ENCODE data around the gene TREH.
"Not testable (repeated sequence)": the region's sequence is repeated elsewhere in the genome, so short reads cannot be mapped to it uniquely, and the experiment has no call there.

Gene TREH

GRCh38 chr11:118679483-118679882 is at the start of gene TREH:
Gene TREH (minus strand): TSS chr11:118679650. CDS start chr11:118679627, 23 bp downstream.
- no peak for TF ChIP-seq EZH2phosphoT487 (IDR thresholded peaks at IDR 0.05; ENCODE audit: borderline replicate concordance)
- H3K27me3 ChIP-seq (ENCODE audit: insufficient read depth, low read length, poor library complexity, severe bottlenecking): no peaks in the 10 kb centered on the region

GRCh38 chr11:118728112-118728511 is 48.7 kb upstream of the TREH start:
- H2AFZ ChIP-seq (ENCODE audit: low read length); H3K27me3 ChIP-seq (ENCODE audit: insufficient read depth, low read length, poor library complexity, severe bottlenecking); H3K9me2 ChIP-seq (replicated peaks; ENCODE audit: low read depth, low read length); H3K4me2 ChIP-seq (ENCODE audit: low read depth, low read length, poor library complexity, severe bottlenecking); H3K9me3 ChIP-seq (ENCODE audit: insufficient read depth, low read depth, low read length); H3F3A ChIP-seq (ENCODE audit: low read depth); H3K4me1 ChIP-seq (ENCODE audit: insufficient read depth, low read length, poor library complexity, severe bottlenecking); H3K9ac ChIP-seq (ENCODE audit: low read depth, low read length, poor library complexity, severe bottlenecking); H3K79me2 ChIP-seq (ENCODE audit: insufficient read depth, low read length); H4K20me1 ChIP-seq (ENCODE audit: insufficient read depth, low read length, poor library complexity, severe bottlenecking); H3K36me3 ChIP-seq (ENCODE audit: insufficient read depth, low read length); H3K4me3 ChIP-seq (ENCODE audit: low read length, poor library complexity, severe bottlenecking): not testable (repeated sequence)
- TF ChIP-seq, protein P1, sequence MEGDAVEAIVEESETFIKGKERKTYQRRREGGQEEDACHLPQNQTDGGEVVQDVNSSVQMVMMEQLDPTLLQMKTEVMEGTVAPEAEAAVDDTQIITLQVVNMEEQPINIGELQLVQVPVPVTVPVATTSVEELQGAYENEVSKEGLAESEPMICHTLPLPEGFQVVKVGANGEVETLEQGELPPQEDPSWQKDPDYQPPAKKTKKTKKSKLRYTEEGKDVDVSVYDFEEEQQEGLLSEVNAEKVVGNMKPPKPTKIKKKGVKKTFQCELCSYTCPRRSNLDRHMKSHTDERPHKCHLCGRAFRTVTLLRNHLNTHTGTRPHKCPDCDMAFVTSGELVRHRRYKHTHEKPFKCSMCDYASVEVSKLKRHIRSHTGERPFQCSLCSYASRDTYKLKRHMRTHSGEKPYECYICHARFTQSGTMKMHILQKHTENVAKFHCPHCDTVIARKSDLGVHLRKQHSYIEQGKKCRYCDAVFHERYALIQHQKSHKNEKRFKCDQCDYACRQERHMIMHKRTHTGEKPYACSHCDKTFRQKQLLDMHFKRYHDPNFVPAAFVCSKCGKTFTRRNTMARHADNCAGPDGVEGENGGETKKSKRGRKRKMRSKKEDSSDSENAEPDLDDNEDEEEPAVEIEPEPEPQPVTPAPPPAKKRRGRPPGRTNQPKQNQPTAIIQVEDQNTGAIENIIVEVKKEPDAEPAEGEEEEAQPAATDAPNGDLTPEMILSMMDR (conservative IDR thresholded peaks at IDR 0.05; ENCODE audit: low read length): peak; percentile 42; the same call in 1 of the 2 replicates

More at GRCh38 chr11:118679483-118679882, at the start of gene TREH:
- Histone ChIP-seq H3K9me3 (ENCODE audit: insufficient read depth, low read depth, low read length) (no peaks in the 10 kb centered on the region), H3K79me2 (ENCODE audit: insufficient read depth, low read length) (no peaks in the 10 kb centered on the region), H3K4me1 (ENCODE audit: insufficient read depth, low read length, poor library complexity, severe bottlenecking) (no peaks in the 10 kb centered on the region), H3K4me3 (ENCODE audit: low read length, poor library complexity, severe bottlenecking) (no peak within 1 kb of the TSS), H2AFZ (ENCODE audit: low read length) (no peak within 1 kb of the TSS), H3K36me3 (ENCODE audit: insufficient read depth, low read length) (no peaks in the 10 kb centered on the region), H3K4me2 (ENCODE audit: low read depth, low read length, poor library complexity, severe bottlenecking) (no peak within 1 kb of the TSS), H3F3A (ENCODE audit: low read depth) (no peaks in the 10 kb centered on the region), H4K20me1 (ENCODE audit: insufficient read depth, low read length, poor library complexity, severe bottlenecking) (no peaks in the 10 kb centered on the region), H3K9ac (ENCODE audit: low read depth, low read length, poor library complexity, severe bottlenecking) (no peak within 1 kb of the TSS), H3K9me2 (replicated peaks; ENCODE audit: low read depth, low read length) (no peaks in the 10 kb centered on the region)

DNA sequence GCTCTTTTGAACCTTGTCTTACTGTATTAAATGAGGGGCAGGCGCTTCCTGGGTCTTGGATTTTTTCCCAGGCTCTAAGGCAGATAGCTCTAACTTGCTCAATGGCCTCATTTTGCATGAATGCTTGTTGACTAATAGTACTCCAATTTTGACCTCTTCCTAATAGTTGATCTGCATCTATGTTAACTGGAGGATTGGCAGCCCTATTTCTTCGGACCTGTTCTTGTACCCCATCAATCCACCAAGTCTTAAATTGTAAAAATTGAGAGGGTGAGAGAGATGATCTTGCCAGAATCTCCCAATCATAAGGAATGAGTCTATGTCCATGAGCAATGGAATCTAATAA is 48.2 kb upstream of the TREH start:
- not testable (repeated sequence) for H3K79me2 ChIP-seq (ENCODE audit: insufficient read depth, low read length); H3K9me3 ChIP-seq (ENCODE audit: insufficient read depth, low read depth, low read length); H3K9ac ChIP-seq (ENCODE audit: low read depth, low read length, poor library complexity, severe bottlenecking); H3K9me2 ChIP-seq (replicated peaks; ENCODE audit: low read depth, low read length); H3K27me3 ChIP-seq (ENCODE audit: insufficient read depth, low read length, poor library complexity, severe bottlenecking); H4K20me1 ChIP-seq (ENCODE audit: insufficient read depth, low read length, poor library complexity, severe bottlenecking); H3K4me2 ChIP-seq (ENCODE audit: low read depth, low read length, poor library complexity, severe bottlenecking); H3K4me1 ChIP-seq (ENCODE audit: insufficient read depth, low read length, poor library complexity, severe bottlenecking); H3F3A ChIP-seq (ENCODE audit: low read depth); H3K4me3 ChIP-seq (ENCODE audit: low read length, poor library complexity, severe bottlenecking); H2AFZ ChIP-seq (ENCODE audit: low read length); H3K36me3 ChIP-seq (ENCODE audit: insufficient read depth, low read length)

GRCh38 chr11:118727001-118727720 is 47.7 kb upstream of the TREH start:
- H3K4me1 ChIP-seq (ENCODE audit: insufficient read depth, low read length, poor library complexity, severe bottlenecking); H3K79me2 ChIP-seq (ENCODE audit: insufficient read depth, low read length): not testable (repeated sequence)

DNA sequence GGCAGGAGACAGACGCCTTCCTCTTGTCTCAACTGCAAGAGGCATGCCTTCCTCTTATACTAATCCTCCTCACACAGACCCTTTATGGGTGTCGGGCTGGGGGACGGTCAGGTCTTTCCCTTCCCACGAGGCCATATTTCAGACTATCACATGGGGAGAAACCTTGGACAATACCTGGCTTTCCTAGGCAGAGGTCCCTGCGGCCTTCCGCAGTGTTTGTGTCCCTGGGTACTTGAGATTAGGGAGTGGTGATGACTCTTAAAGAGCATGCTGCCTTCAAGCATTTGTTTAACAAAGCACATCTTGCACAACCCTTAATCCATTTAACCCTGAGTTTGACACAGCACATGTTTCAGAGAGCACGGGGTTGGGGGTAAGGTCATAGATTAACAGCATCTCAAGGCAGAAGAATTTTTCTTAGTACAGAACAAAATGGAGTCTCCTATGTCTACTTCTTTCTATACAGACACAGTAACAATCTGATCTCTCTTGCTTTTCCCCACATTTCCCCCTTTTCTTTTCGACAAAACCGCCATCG is 42.1 kb upstream of the TREH start:
- H3K9me3 ChIP-seq (ENCODE audit: insufficient read depth, low read depth, low read length); H3K9ac ChIP-seq (ENCODE audit: low read depth, low read length, poor library complexity, severe bottlenecking); H3F3A ChIP-seq (ENCODE audit: low read depth); H3K79me2 ChIP-seq (ENCODE audit: insufficient read depth, low read length); H3K4me1 ChIP-seq (ENCODE audit: insufficient read depth, low read length, poor library complexity, severe bottlenecking); H4K20me1 ChIP-seq (ENCODE audit: insufficient read depth, low read length, poor library complexity, severe bottlenecking); H3K9me2 ChIP-seq (replicated peaks; ENCODE audit: low read depth, low read length); H2AFZ ChIP-seq (ENCODE audit: low read length); H3K4me2 ChIP-seq (ENCODE audit: low read depth, low read length, poor library complexity, severe bottlenecking); H3K27me3 ChIP-seq (ENCODE audit: insufficient read depth, low read length, poor library complexity, severe bottlenecking); H3K36me3 ChIP-seq (ENCODE audit: insufficient read depth, low read length); H3K4me3 ChIP-seq (ENCODE audit: low read length, poor library complexity, severe bottlenecking): not testable (repeated sequence)

More at GRCh38 chr11:118727001-118727720, 47.7 kb upstream of the TREH start:
- H3K4me3 ChIP-seq (ENCODE audit: low read length, poor library complexity, severe bottlenecking); H3K9me3 ChIP-seq (ENCODE audit: insufficient read depth, low read depth, low read length); H2AFZ ChIP-seq (ENCODE audit: low read length); H3K9ac ChIP-seq (ENCODE audit: low read depth, low read length, poor library complexity, severe bottlenecking); H4K20me1 ChIP-seq (ENCODE audit: insufficient read depth, low read length, poor library complexity, severe bottlenecking); H3F3A ChIP-seq (ENCODE audit: low read depth); H3K36me3 ChIP-seq (ENCODE audit: insufficient read depth, low read length); H3K9me2 ChIP-seq (replicated peaks; ENCODE audit: low read depth, low read length); H3K27me3 ChIP-seq (ENCODE audit: insufficient read depth, low read length, poor library complexity, severe bottlenecking); H3K4me2 ChIP-seq (ENCODE audit: low read depth, low read length, poor library complexity, severe bottlenecking): not testable (repeated sequence)

- not testable (repeated sequence) for H3K9ac ChIP-seq (ENCODE audit: low read depth, low read length, poor library complexity, severe bottlenecking); H3K4me3 ChIP-seq (ENCODE audit: low read length, poor library complexity, severe bottlenecking); H2AFZ ChIP-seq (ENCODE audit: low read length); H4K20me1 ChIP-seq (ENCODE audit: insufficient read depth, low read length, poor library complexity, severe bottlenecking); H3K9me2 ChIP-seq (replicated peaks; ENCODE audit: low read depth, low read length); H3F3A ChIP-seq (ENCODE audit: low read depth); H3K9me3 ChIP-seq (ENCODE audit: insufficient read depth, low read depth, low read length); H3K27me3 ChIP-seq (ENCODE audit: insufficient read depth, low read length, poor library complexity, severe bottlenecking); H3K4me1 ChIP-seq (ENCODE audit: insufficient read depth, low read length, poor library complexity, severe bottlenecking); H3K4me2 ChIP-seq (ENCODE audit: low read depth, low read length, poor library complexity, severe bottlenecking); H3K36me3 ChIP-seq (ENCODE audit: insufficient read depth, low read length); H3K79me2 ChIP-seq (ENCODE audit: insufficient read depth, low read length)
Observed at GRCh38 chr11:118720740-118721139, 41.3 kb upstream of the TREH start.

Measured in Loucy (cell line).